NB4 (cell line): ENCODE results near the gene CLASRP.

Source experiments
- MAX ChIP-seq: IDR thresholded peaks from 2 replicates; pipeline ENCODE4 v1.6.1; 2011; ENCODE audit warnings: low read depth, low read length
- MYC ChIP-seq: IDR thresholded peaks from 2 replicates; pipeline ENCODE4 v1.6.1; 2011; ENCODE audit warnings: low read depth, low read length
- POLR2A ChIP-seq: IDR thresholded peaks from 2 replicates; pipeline ENCODE4 v1.6.1; 2011; ENCODE audit warnings: mild to moderate bottlenecking; ENCODE audit not compliant: insufficient read length; ENCODE audit errors: extremely low read depth
- TF ChIP-seq, protein P1 (sequence below): IDR thresholded peaks from one replicate; pipeline ENCODE4 v1.5.1; 2012; ENCODE audit warnings: low read depth, low read length

- TF ChIP-seq, protein P1, sequence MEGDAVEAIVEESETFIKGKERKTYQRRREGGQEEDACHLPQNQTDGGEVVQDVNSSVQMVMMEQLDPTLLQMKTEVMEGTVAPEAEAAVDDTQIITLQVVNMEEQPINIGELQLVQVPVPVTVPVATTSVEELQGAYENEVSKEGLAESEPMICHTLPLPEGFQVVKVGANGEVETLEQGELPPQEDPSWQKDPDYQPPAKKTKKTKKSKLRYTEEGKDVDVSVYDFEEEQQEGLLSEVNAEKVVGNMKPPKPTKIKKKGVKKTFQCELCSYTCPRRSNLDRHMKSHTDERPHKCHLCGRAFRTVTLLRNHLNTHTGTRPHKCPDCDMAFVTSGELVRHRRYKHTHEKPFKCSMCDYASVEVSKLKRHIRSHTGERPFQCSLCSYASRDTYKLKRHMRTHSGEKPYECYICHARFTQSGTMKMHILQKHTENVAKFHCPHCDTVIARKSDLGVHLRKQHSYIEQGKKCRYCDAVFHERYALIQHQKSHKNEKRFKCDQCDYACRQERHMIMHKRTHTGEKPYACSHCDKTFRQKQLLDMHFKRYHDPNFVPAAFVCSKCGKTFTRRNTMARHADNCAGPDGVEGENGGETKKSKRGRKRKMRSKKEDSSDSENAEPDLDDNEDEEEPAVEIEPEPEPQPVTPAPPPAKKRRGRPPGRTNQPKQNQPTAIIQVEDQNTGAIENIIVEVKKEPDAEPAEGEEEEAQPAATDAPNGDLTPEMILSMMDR: no peak
- no peak for TF ChIP-seq POLR2A
- TF ChIP-seq MYC: no peak
- no peak for TF ChIP-seq MAX
Observed at GRCh38 chr19:45110851-45111266, 72.0 kb downstream of the CLASRP start.
